IMR-90 (cell line): ENCODE measurements around the gene UBN1. TPM values are rescaled to one million over a fixed set of nuclear protein-coding genes. Genes with fewer than 3 reads are reported as not detected.

ENCODE experiments used
- ATAC-seq: fragments of 200-7000 bp; cut with Tn5 transposase; 2 replicates; pipeline ENCODE4 v1.9.1; 2020; ENCODE audit warnings: low read depth, mild to moderate bottlenecking, moderate library complexity
- BruUV-seq: library from RNA; stranded (reverse); fragments of 400-500 nt; replicated peaks from 2 replicates; lab custom pipeline; 2021; lab: Mats Ljungman, UMichigan
- CTCF ChIA-PET: fragments of 300-600 bp; formaldehyde crosslinking; extraction: SDS; loops from one replicate; lab custom pipeline; 2021; ENCODE audit warnings: antibody characterized with exemption; lab: Yijun Ruan, JAX
- POLR2A ChIA-PET: fragments of 300-600 bp; sonication (Branson Sonifier 250); formaldehyde crosslinking; loops from one replicate; lab custom pipeline; 2022; ENCODE audit warnings: antibody characterized with exemption; ENCODE audit not compliant: unreplicated experiment; lab: Charles Lee
- DNase-seq: peaks from one replicate; pipeline ENCODE4 v3.0.0; 2013
- H2AFZ ChIP-seq: replicated peaks from 2 replicates; pipeline ENCODE3; 2013; ENCODE audit warnings: low read length, mild to moderate bottlenecking; ENCODE audit not compliant: poor library complexity
- H2AK5ac ChIP-seq: 2 replicates; pipeline ENCODE4 v1.6.1; 2013; ENCODE audit warnings: low read depth, low read length, inconsistent platforms
- H2AK9ac ChIP-seq: replicated peaks from 2 replicates; pipeline ENCODE3; 2013; ENCODE audit warnings: mild to moderate bottlenecking, low read depth, low read length, moderate library complexity; ENCODE audit not compliant: poor library complexity
- H2BK120ac ChIP-seq: 2 replicates; pipeline ENCODE4 v1.6.1; 2013; ENCODE audit warnings: low read depth, low read length, inconsistent platforms
- H2BK15ac ChIP-seq: 3 replicates; pipeline ENCODE4 v1.6.1; 2013; ENCODE audit warnings: low read depth, low read length, inconsistent platforms
- H2BK20ac ChIP-seq: 2 replicates; pipeline ENCODE4 v1.6.1; 2013; ENCODE audit warnings: low read depth, mild to moderate bottlenecking, inconsistent platforms, low read length, moderate library complexity
- H2BK5ac ChIP-seq: 2 replicates; pipeline ENCODE4 v1.6.1; 2013; ENCODE audit warnings: mild to moderate bottlenecking, low read depth, low read length, inconsistent platforms; ENCODE audit not compliant: poor library complexity, severe bottlenecking
- H3K14ac ChIP-seq: replicated peaks from 2 replicates; pipeline ENCODE4 v1.6.1; 2013; ENCODE audit warnings: low read depth, low read length, inconsistent platforms
- H3K18ac ChIP-seq: 2 replicates; pipeline ENCODE4 v1.6.1; 2013; ENCODE audit warnings: low read depth, low read length, control low read depth
- H3K23ac ChIP-seq: 2 replicates; pipeline ENCODE4 v1.6.1; 2013; ENCODE audit warnings: low read depth, low read length, inconsistent platforms
- H3K27ac ChIP-seq: 2 replicates; pipeline ENCODE4 v1.5.1; 2013; ENCODE audit warnings: mild to moderate bottlenecking, control low read depth, low read length; ENCODE audit not compliant: insufficient read depth
- H3K27me3 ChIP-seq: 2 replicates; pipeline ENCODE4 v1.6.1; 2013; ENCODE audit warnings: low read length; ENCODE audit not compliant: control insufficient read depth, insufficient read depth
- H3K36me3 ChIP-seq: 2 replicates; pipeline ENCODE4 v1.6.1; 2013; ENCODE audit warnings: low read length, mixed read lengths; ENCODE audit not compliant: control insufficient read depth, insufficient read depth
- H3K4ac ChIP-seq: 2 replicates; pipeline ENCODE4 v1.6.1; 2013; ENCODE audit warnings: low read depth, low read length, inconsistent platforms
- H3K4me1 ChIP-seq: 2 replicates; pipeline ENCODE4 v1.6.1; 2013; ENCODE audit warnings: low read length, mixed read lengths; ENCODE audit not compliant: control insufficient read depth, insufficient read depth
- H3K4me2 ChIP-seq: 2 replicates; pipeline ENCODE4 v1.6.1; 2013; ENCODE audit warnings: low read depth, mild to moderate bottlenecking, control low read depth, low read length, moderate library complexity
- H3K4me3 ChIP-seq: 2 replicates; pipeline ENCODE4 v1.5.1; 2013; ENCODE audit warnings: low read depth, mild to moderate bottlenecking, control low read depth, low read length, moderate library complexity; ENCODE audit not compliant: insufficient read depth
- H3K56ac ChIP-seq: 2 replicates; pipeline ENCODE4 v1.6.1; 2013; ENCODE audit warnings: low read length, inconsistent platforms; ENCODE audit not compliant: insufficient read depth; ENCODE audit errors: extremely low read depth
- H3K79me1 ChIP-seq, 2 experiments: 2 replicates each; pipeline ENCODE4 v1.6.1; 2013; ENCODE audit warnings: low read length in 2 of 2, inconsistent platforms in 1 of 2, low read depth in 1 of 2
- H3K9ac ChIP-seq: 2 replicates; pipeline ENCODE4 v1.6.1; 2013; ENCODE audit warnings: low read depth, low read length, control low read depth
- H3K9me1 ChIP-seq: 2 replicates; pipeline ENCODE4 v1.6.1; 2013; ENCODE audit warnings: low read length, inconsistent platforms; ENCODE audit not compliant: insufficient read depth
- H3K9me3 ChIP-seq: 2 replicates; pipeline ENCODE4 v1.6.1; 2013; ENCODE audit warnings: low read length; ENCODE audit not compliant: control insufficient read depth, insufficient read depth
- H4K20me1 ChIP-seq: 2 replicates; pipeline ENCODE4 v1.6.1; 2013; ENCODE audit warnings: low read length, inconsistent platforms; ENCODE audit not compliant: insufficient read depth
- H4K5ac ChIP-seq: 2 replicates; pipeline ENCODE4 v1.6.1; 2013; ENCODE audit warnings: mild to moderate bottlenecking, low read depth, low read length, control low read depth
- H4K8ac ChIP-seq, 2 experiments: 2 replicates each; pipeline ENCODE4 v1.6.1; 2013; ENCODE audit warnings: low read depth in 2 of 2, low read length in 2 of 2, control low read depth in 1 of 2, inconsistent platforms in 1 of 2
- H4K91ac ChIP-seq: 2 replicates; pipeline ENCODE4 v1.6.1; 2013; ENCODE audit warnings: low read depth, low read length, inconsistent platforms; ENCODE audit not compliant: insufficient read depth
- CHD1 ChIP-seq: IDR thresholded peaks from 2 replicates; pipeline ENCODE4 v1.6.1; 2012; ENCODE audit warnings: low read depth, low read length, improper control_type of control experiment
- RAD21 ChIP-seq: IDR thresholded peaks from 2 replicates; pipeline ENCODE4 v1.6.1; 2012; ENCODE audit warnings: low read length, improper control_type of control experiment
- RCOR1 ChIP-seq: IDR thresholded peaks from 2 replicates; pipeline ENCODE4 v1.6.1; 2012; ENCODE audit warnings: mild to moderate bottlenecking, low read length, improper control_type of control experiment; ENCODE audit not compliant: insufficient replicate concordance
- WGBS, 2 experiments: methylation state at CpG; one replicate each; pipeline versions ENCODE4 v1.1.5 to v1.1.7; 2013; ENCODE audit warnings: missing lambda C conversion rate in 2 of 2; ENCODE audit not compliant: insufficient read length in 1 of 2; ENCODE audit errors: extremely low coverage in 2 of 2; 5-methylcytosine and 5-hydroxymethylcytosine counted together
- dilution Hi-C: fragments of 300-500 bp; cut with HindIII; formaldehyde crosslinking; loops from one replicate; pipeline ENCODE4 v1.14.3; 2018; ENCODE audit warnings: low sequenced_read_pairs; ENCODE audit not compliant: unreplicated experiment
- in situ Hi-C: fragments of 300-500 bp; cut with MboI; formaldehyde crosslinking; loops from 3 replicates; pipeline ENCODE4 v1.14.3; 2019; ENCODE audit warnings: low sequenced_read_pairs, inconsistent platforms, mixed read lengths
- intact Hi-C: fragments of 100-400 bp; cut with micrococcal nuclease; formaldehyde crosslinking; loops from 2 replicates; pipeline ENCODE4 v1.10.0; 2022
- polyA plus RNA-seq, 3 experiments: library from polyadenylated mRNA; depleted of rRNA; stranded (reverse); fragments of >200 nt; gene quantifications; 2 replicates each; pipeline ENCODE4 v1.2.3, GENCODE V29; 2012; ENCODE audit warnings: low replicate concordance in 1 of 3
- total RNA-seq: library from RNA; depleted of rRNA; stranded (reverse); fragments of >200 nt; gene quantifications from 2 replicates; pipeline ENCODE4 v1.2.3, GENCODE V29; 2012

The UBN1 gene
- total and polyA plus RNA-seq, 2 of the 4 experiments (the other 2 are of a cell fraction): 5.7 to 16.3 TPM

- Histone ChIP-seq H3K79me1 (0 out of 4 replicates have a peak, but pooled peaks cover 0 to 7% of the 10 kb centered on the region in 2 experiments), H3K4me1 (peaks cover 5% of the 10 kb centered on the region; the same call in 1 of the 2 replicates), H3K4me3 (no peak overlapping the region), H2BK20ac (no peak overlapping the region), H4K20me1 (no peaks in the 10 kb centered on the region; the same call in 1 of the 2 replicates), H3K56ac (no peak overlapping the region), H3K9me1 (no peaks in the 10 kb centered on the region), H3K27me3 (no peaks in the 10 kb centered on the region), H4K91ac (no peak overlapping the region), H3K27ac (no peak overlapping the region), H2AK5ac (no peak overlapping the region), H3K23ac (no peak overlapping the region), H4K5ac (no peak overlapping the region), H2AFZ (no peak overlapping the region), H3K14ac (no peak overlapping the region), H3K4me2 (no peak overlapping the region), H2AK9ac (no peak overlapping the region), H2BK5ac (no peak overlapping the region), H3K4ac (no peak overlapping the region), H4K8ac (no peak overlapping the region), H3K9ac (no peak overlapping the region), H2BK120ac (no peak overlapping the region), H2BK15ac (no peak overlapping the region), H3K18ac (no peak overlapping the region), H3K36me3 (peaks cover 6% of the 10 kb centered on the region; the same call in 1 of the 2 replicates), H3K9me3 (no peaks in the 10 kb centered on the region)
- intact Hi-C loops (no loop called here), dilution Hi-C loops (no loop called here), in situ Hi-C loops (no loop called here)
- 93% methylated on average over 10 of the region's 19 CpGs; no CpG with 5 or more reads in 1 of the 2 experiments for WGBS, 2 experiments
- DNase-seq: no peak
- ATAC-seq: no peak
- TF ChIP-seq RAD21 (no peak), RCOR1 (no peak), CHD1 (no peak)
- POLR2A ChIA-PET: no interaction called here
- CTCF ChIA-PET: no interaction called here
- BruUV-seq: no TSS peak
Observed at GRCh38 chr16:4799171-4799855, 48.0 kb upstream of the UBN1 start.
